Activated gamma-delta T cell treated with anti-CD3 and anti-CD28 coated beads, Interleukin-2, amount 50 U/mL, for 16 hours (primary cell): Measurements from ENCODE around the gene RAB36.

Experiments used
- DNase-seq: peaks from one replicate; pipeline ENCODE4 v3.0.0-alpha.2; 2020; ENCODE audit warnings: low read depth

RAB36 gene

DNA sequence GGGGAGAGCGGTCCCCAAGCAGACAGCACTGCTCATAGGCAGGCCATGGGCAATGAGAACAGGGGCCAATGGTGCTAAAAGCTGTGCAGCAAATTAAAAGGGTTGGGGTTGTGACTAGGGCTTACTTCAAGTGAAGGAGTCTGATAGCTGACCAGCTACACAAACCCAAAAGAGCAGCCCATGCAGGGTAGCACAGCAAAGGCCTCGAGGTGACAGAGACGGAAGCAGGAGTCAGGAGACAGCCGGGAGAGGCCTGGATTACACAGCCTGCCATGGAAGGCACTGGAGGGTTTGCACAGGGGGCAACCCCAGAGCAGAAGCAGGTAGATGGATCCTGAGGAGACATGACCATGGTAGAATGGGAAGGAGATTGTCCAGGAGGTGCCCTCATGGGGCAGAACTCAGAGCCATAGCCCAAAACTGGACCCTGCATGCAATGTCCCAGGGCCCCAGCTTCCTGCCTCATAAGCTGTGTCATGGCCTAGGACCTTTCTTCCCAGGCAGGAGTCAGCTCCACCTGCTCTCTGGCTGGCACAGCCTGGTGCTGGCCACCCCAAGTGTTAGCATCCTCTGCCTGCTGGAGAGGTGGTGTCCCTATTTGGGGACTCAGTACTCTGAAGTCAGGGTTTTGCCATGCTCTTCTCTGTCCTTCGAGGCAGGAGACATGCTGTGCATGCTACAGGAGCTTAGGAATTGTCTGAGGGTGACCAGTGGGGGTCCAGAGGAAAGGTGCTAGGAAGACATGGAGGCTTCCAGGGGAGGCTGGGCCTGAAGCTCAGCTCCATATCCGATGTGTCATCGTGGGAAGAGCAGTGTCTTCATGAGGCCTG, 36.8 kb upstream of the RAB36 start:
- DNase-seq: no peak

DNA sequence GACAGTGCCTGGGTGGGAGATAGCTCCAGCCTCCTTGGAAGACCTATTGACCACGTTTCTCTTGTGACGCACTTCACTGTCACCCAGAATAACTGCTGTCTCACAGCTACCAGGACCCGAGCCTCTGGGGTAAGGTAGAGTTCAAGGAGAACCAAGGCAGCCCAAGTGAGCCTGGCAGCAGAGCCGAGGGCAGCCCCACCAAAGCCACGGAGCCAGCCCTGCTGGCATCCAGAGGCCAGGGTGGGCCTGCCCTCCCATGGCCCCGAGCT, 36.3 kb upstream of the RAB36 start:
- DNase-seq: no peak

DNA sequence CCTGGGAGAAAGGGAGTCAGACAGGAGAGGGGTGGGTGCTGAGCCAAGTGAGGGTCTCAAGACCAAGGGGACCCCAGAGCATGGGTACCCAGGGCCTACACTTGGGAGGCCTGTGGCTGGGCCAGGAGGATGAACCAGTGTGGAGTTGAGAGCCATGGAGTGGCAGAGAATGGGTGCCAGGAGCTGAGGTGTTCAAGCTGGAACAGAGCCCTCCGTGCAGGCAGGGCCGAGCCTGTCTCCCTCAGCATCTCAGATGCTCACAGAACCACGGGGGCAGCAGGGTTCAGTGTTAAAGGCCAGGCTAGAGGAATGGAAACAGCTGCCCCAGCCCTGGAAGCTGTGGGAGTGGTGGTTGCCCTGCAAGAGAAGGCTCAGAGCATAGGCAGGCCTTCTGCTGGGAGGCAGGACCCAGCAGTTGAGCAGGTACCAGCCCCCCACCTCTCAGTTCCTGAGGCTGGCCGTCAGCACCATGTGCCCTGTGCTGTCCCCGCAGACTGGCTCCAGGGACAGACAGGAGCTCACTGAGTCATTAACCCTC, 35.8 kb upstream of the RAB36 start:
- no peak for DNase-seq

DNA sequence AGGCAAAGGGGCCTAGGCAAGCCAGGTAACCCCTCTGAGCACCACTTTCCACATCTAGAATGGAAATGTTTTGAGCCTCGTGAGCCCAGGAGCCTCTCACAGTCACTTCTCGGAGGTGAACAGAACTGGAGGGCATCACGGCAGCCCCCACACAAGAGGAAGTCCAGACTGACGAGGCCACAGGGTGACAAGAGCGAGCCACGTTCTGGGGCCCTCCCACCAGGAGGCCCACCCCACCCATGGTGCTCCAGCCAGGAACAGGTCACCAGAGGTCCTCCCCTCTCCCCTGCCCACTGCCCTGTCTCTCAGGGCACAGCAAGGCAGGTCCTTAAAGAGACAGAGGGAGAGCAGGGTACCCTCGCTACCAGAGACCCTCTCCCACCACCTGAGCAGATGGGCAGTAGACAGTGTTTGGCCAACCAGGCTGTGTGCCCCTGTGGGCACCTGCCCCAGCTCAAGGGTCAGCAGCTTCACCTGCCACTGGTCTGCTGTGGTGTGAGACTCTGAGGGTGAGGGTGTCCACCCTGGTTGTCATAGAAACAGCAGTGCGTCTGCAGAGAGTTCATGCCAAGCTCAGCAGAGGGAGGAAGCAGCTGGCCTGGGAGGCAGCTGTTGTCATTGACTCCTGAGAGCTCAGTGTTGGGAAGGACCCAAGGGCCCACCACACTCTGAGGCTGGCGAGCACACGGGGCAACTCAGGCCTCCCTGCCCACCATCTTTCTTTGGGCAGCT, 34.9 kb upstream of the RAB36 start:
- DNase-seq: no peak

DNA sequence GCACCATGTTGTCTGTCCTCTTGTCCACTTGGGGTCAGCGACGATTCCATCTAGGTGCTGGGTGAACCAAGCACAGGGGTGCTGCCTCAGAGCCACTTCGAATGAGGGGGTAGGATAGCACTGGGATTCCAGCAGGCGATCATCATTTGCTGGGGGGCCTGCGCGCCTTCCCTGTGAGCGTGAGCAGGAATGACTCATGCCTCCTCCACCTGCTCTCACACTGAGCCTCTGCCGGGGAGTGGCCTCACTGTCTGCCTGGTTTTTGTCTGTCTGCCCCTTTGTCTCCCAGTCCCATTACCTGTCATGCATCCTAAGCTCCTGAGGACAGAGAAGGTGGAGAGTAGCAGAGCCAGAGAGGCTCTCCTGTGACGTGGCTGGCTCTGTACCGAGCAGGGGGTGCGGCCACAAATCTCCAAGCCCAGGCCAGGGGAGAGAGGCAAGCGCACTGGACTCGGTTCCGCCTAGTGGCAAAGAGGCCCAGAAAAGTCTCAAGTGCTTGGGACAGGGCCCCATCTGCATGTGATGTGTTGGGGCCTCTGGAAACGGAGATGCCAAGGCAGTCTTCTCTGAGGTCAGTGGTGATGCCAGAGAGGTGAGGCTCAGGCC, 34.3 kb upstream of the RAB36 start:
- no peak for DNase-seq

DNA sequence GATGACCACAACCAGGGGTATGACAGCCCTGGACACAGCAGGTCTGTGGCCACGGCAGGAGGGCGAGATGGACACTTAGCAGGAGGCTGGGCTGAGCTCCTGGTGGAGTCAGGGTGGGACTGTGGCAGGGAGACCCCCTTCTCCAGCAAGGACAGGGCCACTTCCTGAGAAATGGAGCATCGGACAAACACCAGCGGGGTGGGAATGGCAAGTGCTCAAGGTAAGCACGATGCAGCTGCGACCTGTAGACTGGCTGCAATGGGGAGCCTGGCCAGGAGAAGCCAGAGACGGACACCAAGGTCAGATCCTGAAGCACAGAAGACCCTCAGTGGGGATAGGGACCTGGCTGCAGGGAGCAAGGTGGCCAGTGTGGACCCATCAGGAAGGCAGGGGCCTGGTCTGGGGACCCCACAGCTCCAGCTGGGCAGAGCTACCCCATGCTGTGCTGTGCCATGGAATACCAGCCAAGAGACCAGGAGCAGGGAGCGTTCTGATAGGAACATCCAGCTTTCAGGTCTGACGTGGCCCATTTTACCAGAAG, 32.7 kb upstream of the RAB36 start:
- no peak for DNase-seq

DNA sequence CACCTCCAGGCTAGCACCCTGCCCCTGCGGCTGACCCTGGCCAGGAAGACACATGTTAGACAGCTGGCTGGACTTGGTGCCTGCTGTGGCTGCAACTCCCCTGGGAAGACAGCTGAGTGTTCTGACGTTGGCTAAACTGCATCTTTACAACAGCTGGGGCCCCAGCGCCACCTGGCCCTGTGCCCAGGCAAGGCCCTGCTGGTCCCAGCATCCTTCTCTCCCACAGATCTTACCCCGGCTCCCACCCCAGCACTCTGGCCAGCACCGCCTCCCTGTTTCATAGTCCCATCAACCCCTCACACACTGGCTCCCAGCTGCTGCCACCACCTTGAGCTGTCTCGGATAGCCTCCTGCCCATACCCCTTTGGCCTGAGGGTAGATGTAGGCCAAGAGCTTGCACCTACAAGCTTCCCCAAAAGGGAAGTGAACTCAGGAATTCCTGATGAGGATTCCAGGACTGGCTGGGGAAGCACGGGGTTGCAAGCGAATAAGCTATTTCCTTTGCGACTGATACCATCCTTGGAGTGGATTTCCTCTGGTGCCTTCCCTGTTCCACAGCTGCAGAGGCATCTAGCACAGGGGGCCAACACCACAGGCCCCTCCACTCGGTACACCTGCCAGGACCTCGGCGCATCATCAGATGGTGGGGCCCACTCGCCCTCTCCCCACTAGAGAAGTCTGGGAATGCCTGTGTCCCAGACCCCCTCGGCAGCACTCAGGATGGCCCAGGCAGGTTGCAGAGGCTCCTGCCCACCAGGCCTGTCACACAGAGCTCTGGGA, 32.0 kb upstream of the RAB36 start:
- no peak for DNase-seq

DNA sequence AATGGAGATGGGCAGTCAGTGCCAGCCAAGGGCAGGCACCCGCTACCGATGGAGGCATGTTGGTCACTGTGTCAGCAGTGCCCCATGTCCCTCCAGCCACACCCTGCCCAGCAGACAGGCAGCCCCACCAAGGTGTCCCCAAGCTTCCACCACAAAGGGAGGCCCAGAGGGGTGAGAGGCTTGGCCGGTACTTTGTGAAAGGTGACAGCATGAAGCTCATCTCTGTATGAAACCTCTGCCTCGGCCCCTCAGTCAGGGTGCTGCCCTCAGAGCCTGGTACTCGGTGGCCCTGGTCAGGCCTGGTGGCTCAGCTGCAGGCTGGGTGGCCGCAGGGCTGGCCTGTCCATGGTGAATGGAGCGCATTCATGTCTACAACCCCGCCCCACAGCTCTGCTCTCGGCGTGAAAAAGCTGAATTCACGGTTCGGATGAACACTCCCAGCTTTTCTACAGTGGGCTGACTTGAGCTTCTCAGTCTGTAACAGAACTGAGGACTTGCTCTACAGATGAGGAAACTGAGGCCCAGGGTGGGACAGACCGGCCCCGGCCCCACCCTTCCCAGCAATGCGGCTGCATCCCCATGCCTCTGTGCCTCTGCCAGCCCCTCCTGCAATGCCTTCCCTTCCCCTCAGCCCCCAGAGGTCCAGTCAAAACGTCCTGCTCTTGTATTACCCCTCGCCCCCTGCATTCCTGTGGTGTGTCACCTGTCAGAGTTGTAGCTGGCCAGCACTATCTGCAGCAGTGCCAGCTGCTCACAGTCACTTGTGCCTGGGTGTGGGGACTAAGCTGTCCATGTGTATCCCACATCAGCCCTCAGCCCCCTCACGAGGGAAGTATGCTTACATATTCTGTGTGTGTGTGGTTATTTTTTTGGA, 31.2 kb upstream of the RAB36 start:
- DNase-seq: no peak

DNA sequence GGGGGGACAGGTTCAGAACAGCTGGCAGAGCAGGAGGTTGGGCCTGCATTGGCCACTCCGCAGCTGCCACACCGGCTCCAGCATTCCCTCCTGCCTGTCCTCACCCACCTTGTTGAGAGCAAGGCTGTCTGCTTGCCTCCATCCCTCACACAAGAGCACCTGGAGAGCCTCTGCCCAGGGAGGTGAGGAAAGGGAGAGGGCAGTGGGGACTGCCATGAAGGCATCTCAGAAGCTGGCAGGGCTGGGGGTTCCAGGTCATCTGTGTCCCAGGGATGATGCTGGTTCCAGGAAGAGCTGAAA, 30.6 kb upstream of the RAB36 start:
- no peak for DNase-seq

DNA sequence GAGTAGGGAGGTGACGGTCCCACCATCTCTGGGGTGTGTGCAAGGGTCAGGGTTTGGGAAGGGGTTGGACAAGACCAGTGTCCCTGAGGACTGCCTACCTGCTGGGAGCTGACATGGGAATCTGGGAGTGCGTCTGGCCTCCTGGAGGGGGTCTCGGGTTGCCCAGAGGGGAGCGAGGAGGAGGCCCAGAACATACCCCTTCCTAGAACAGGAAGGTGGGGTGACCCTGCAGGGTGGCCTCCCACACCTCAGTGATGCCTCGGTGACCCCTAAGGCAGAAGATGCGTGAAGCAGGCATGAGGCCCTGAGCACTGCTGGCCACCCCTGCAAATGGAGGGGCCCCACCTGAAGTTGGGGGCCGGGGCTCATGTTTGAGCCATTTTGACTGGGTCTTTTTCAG, 29.9 kb upstream of the RAB36 start:
- no peak for DNase-seq

DNA sequence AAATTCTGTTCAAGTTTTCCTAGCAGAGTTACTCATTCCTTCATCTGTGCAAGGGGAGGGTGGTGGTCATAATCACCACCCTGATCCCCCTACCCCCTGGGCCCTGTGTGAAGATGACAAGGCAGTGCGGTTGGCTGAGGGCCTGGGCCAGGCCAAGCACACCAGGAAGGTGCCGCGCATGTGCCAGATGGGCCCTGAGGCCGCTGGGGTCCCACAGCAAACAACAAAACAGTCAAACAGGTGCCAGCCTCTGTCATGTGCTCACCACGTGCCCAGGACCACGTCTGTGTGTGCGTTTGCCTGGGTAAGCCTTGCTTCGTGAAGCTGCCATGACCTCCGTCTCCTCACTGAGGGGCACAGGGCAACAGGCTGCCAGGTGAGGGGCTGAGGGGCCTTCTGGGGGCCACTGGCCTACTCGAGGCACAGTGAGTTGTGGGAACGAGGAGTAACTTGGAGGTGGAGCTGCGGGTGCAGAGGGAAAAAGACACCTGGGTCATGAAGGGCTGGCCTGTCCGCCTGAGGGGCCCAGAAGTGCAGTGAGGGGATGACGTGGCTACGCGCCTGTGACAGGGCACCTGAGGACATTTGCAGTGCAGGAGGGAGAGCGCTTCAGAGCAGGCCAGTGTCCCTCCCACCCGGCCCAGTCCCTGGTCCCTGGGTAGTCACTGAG, 29.3 kb upstream of the RAB36 start:
- no peak for DNase-seq

DNA sequence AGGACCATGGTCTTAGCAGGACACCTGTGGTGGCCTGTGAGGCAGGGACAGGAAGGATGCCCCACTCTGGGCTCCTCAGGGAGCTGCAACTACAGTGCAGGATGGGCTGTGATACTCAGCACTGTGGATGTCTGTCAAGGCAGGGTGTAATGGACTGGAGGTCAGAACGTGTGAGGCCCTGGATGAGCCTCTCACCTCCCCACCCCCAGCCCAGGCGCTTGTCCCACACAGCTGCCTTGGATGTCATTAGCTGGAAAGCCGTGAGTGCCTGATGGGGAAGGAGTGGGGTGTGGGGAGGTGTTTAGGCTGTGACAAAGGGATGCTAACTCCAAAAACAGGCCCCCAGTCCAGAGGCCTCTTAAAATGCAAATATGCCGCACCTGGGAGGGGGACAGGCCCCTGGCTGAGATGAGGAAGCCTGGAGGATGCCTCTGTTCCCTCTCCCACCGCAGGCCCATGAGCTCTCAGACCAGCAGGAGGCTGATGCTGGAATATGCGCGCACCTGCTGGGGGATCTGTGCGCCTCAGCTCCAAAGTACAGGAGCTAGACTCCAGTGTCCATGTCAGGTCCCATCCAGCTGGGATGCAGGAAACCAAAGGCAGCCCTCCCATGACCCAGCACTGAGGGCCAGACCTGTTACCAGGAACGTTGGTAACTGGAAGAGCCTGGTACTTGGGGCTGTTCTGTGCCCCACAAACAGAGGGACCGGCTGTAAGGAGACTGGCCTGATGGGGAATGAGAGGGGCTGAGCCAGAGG, 28.6 kb upstream of the RAB36 start:
- DNase-seq: no peak

DNA sequence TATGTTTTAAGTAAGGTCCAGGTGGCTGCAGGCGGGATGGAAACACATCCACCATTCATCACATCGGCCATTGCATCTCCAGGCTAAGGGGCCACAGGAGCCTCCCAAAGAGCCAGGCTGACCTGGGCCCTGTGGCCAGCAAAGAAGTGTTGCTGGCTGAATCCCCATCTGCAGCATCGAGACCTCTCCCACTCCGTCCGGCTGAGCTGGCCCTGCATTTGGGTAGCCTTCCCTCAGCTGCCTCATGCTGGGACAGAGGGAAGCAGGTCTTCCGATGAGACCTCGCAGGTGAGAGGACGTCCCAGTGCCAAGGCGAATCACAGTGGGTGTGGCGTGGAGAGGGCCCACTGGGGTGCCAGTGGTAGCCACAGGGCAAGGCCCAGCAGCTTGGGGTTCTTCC, 28.0 kb upstream of the RAB36 start:
- DNase-seq: no peak

DNA sequence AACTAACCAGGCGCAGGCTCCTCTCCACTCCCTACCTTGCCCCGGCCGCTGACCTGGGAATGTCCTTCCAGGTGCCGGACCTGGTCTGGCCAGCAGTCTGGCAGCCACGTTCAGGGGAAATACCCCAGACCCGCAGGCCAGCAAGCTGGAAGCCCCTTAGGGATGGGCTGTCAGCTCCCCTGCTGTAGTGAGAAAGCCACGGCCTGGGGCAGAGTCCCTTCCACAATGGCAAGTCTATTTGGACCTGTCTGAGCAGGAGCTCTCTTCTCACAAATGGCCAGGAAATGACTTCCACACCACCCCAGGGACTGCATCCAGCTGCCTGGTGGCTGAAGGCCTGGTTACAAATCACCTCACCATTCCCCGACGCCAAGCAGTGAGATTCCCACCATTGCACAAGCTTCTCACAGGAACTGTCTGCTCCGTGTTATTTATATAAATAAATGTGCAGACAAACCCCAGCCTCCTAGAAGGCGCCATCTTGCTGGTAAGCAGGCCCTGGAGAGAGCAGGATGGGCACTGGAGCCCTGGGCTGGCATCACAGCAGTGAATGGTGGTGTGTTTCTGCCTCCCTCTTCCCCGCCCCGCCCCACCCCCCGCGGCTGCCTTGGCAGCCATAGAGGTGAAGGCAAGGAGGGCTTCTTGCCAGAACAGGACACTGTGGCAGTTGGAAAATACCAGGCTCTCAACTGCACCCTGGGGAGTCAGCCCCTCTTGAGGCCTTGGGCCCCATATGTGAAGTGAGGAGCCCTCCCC, 27.2 kb upstream of the RAB36 start:
- DNase-seq: no peak

DNA sequence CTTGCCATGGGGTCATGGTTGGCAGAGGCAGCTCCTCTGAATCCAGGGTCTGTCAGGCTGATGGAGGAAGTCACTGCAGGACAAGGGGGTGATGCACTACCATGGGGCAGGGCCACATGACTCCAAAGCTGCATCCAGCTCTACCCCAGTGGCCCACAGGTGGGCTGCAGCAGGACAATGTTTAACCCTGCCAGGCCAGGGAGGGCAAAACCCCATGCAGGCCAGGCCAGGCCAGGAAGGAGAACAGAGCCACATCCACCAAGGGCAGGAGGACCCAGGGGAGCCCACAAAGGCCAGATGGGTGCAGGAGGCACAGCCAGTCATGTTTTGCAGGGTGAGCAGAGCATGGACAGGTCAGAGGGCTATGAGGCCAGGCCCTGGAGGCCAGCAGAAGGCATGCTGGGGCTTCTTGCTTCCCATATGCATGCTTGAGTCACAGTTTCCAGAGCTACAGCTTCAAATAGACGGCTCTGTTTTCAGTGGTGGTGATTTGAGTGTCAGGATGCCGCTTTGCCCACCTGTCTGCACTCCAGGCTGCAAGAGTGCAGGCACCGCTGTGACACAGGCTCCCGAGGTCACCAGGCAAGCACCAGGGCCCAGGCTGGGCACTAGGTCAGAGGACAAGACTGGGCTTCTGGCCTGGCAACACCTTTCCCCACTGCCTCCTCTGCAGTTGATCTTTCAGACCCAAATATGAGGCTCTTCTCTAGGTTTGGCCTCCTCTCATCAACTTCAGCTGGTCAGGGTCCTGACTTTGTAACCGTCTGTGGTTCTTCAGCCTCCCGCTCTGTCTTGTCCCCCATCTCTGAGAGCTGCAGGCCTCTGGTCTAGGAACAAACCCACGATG, 26.4 kb upstream of the RAB36 start:
- no peak for DNase-seq

DNA sequence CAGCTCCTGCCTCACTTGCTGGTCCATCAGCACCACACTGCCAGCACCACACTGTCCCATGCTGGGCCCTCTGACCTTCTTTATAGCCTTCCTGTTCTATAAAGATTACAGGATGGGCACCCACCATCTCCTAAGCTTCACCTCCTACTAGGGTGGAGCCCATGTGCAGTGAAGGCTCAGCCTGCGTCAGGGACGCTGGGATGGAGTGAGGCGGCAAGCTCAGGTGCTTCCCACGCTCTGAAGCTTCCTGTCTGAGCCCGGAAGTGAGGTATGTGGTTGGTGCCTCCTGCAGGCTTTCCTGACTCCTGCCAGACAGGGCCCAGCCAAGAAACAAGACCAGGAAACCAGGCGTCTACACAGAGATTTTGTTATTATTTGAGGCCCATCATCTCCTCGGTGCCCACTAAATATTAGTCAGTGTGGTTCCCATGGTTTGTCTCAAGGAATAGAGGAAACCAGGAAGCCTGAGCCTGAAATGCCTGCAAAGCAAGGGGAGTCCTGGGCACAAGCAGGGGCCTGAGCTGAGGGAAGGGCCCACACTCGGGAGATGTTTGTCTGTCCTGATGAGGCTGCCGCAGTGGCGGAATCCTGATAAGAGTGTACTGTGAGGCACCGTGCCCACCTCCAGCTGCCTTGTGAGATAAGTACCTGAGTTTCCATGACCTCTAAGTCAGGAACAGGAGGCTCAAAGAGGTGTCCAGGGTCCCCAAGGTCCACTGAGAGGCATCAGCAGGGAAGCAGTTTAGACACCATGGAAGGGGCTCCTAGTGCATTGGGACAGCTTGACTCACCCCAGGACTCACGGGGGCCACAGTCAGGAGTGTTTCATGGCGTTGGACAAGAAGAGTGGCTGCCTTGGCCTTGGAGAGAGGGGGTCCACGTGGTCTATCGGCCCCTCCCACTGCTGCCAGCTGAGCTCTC, 25.5 kb upstream of the RAB36 start:
- DNase-seq: no peak

DNA sequence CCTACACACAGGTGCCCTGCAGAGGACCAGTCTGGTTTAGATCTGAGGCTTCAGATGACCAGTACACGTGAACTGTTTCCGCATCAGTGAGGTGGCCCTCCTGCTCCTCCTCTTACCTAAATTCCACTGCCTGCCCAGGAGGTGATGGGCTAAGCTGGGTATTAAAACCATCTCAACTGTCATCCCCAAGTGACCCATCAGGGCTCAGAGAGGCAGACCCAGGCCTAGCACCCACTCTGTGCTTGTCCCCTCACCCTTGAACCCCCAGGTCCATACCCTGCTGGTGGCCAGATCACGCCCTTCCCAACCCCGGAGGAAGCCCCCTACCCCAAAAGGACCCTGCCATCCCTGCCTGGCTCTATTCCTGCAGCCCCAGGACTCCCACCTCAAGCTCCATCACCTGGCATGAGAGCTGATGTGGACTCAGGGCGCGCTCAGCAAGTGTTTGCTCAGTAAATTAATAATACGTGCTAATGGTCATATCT, 24.8 kb upstream of the RAB36 start:
- DNase-seq: no peak
